Raji (cell line): ENCODE measurements around the gene TLE4.
A peak's percentile ranks its signal among the peaks of the same experiment; 100 is the strongest.

Experiments
- POLR2A ChIP-seq: IDR thresholded peaks from 2 replicates; pipeline ENCODE4 v1.6.1; 2011; ENCODE audit warnings: low read depth, low read length, control low read depth; ENCODE audit not compliant: insufficient read depth

The TLE4 gene

DNA sequence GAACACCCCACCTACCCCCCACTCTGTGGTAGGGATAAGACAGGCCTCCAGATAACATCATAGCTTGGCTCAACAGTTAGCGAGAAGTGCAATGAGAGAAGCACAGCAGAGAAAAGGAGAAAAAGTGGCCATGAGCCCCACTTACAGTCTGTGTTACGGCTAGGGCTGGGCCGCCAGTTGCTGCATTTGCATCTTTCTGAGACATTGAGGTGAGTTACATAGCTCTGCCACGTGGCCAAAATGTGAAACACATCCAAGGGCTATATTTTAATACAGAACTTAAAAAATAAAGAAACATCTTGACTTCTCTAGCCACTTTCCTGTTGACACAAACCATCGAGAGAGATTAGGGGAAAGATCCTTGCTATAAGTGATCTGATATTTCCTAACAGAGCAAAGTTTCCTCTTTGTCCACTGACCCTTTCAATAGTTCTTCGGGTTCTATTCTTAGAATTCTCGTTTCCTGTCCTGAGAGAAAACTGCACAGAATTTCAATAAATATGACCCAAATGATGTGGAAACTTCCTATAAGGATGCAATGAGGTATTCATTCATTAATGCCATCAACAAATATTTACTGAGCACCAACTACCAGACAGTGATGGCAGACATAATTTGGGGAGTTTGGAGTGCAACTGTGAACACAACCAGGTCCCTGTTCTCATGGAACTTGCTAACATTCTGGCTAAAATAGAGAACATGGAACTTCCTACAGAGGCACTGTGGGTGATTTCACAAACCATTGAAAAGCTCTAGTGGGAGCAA lies 3.2 kb upstream of the TLE4 start:
- no peak for TF ChIP-seq POLR2A

DNA sequence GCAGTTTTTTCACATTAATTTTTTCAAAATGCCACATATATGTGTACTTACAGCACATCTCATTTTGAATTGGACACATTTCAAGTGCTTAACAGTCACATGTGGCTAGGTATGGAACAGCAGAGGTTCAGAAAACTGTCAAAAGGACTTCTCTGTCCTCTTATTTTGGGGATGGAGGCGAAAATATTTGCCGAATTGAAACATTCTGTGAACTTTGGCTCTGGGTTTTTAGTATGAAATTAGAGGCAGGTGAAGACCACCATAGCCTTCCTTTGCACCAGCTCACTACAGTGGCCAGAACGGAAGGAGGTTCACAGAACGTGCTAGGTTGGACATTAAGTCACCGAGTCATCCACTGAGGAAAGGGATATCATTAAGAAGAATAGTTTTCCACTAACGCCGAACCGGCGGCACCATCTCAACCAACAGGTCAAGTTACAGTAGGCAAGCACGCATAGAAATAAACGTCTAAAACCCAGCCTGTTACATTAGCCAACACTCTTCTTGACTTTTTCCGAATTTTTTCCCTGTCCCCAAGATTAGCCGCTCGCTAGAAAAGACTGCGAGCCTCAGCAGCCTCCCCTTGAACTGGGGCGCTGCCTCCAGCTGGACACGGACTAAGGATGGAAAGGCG lies 1.8 kb upstream of the TLE4 start:
- no peak for TF ChIP-seq POLR2A

DNA sequence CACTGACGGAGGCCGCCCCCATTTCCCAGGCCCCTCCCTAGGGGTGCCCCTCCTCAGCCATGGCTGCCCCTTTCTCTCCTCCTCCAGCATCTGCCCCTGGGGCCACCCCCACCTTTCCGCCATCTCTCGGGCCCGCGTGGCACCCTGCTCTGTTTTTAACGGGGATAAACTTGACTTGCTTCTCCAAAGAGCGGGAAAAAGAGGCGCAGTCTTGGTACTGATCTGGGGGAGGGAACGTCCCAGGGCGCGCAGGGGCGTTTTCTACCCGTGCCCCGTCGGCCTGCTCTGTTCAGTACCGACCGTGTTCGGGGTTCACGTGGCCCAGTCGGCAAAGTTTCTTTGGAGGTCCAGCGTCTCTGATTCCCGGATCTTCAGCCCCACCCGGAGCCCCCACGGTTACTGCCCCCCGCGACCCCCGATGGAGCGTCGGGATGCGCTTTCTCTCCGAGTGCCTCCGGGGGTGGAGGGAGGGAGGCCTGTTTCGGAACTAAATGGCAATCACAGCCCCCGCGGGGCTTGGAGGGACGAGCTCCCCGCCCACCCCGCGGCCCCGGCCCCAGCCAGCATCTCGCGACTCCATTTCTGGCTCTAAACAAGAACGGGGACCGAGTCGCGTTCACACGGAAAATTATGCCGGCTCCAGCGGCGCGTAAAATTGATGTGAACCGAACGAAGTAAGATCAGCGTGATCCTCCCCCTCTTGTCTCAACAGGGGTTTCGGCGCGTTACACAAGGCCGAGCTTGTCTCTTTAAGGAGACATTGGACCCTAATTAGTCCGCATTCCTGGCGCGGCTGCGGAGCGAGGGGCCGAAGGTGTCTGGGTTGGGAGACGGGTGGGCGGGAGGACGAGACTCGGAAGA lies 1.1 kb upstream of the TLE4 start:
- no peak for TF ChIP-seq POLR2A

GRCh38 chr9:79572032-79572607 lies 355 bp downstream of the TLE4 start:
- TF ChIP-seq POLR2A: no peak

DNA sequence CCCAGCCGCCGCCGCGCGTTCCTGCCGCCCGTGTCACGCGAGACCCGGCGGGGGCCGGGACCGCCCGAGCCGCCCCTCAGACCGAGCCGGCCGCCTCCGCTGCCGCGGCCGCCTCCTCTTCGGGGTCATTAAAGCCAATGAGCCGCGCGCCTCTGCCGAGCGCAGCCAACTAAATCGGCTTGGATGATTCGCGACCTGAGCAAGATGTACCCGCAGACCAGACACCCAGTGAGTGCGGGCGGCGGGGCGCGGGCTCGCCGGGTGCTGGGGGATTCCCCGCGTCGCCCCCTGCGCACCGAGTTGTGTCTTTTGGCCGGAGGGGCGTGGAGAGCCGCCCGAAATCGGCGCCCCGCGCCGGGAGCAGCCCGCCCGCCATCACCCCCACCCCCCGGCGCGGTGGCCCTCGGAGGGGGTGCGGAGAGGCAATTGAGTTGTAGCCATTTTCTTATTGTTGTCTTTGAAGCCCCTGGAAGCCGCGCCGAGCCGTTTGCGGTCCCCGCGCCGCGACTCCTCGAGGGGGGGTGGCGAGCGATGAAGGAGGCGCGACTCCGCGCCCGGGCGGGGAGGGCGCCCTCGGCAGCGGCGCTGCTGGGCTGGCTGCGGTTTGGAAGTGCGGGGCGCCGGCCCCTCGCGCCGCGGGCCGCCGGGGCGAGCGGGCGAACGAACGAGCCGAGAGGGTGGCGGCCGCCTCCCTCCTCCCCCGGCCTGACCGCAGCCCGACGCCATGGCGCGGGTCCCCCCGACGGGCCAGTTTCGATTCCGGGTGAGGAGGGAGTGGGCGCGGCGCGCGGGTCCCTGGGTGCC lies 1.0 kb downstream of the TLE4 start:
- TF ChIP-seq POLR2A: 0 out of 2 replicates have a peak, but pooled peaks have one; percentile 18

DNA sequence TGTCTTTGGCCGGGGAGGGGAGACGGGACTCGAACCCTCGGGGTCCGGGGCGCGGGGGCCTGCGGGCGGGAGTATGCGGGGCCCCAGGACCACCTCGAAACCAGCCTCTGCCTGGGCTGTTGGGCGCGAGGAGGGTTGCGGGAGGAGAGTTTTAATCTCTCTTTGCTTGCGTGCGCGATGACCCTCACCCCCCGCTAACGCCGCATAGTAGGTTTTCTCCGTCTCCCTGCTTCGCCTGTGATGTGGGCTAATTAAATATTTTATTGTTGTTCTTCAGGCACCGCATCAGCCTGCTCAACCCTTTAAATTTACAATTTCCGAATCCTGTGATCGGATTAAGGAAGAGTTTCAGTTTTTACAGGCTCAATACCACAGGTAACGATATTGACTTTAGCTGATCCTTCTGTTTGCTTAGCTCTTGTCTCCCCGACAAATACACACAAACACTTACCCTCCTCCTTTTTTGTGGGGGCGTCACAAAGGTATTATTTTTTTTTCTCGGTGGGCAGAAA lies 1.7 kb downstream of the TLE4 start:
- TF ChIP-seq POLR2A: no peak

DNA sequence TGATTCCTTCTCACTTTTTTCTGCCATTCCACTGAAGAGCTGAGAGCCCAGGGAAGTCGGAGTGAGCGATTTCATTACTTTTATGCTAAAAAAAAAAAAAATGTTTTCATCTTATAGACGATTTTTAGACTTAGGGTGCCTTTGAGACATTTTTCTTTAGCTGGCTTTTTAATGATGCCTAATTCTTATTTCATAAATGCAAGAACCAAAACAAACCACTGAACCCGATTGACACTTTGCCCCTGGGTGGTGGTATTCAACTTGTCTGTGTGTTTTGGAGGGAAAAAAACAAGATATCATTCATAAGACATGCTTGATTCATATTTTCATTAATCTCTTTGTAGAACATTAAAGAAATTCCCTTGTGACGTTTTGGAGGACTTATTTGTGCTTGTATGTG lies 2.4 kb downstream of the TLE4 start:
- no peak for TF ChIP-seq POLR2A

GRCh38 chr9:79574781-79575180 lies 3.0 kb downstream of the TLE4 start:
- TF ChIP-seq POLR2A: no peak

- TF ChIP-seq POLR2A: no peak
Observed at GRCh38 chr9:79575547-79575946, 3.8 kb downstream of the TLE4 start.

DNA sequence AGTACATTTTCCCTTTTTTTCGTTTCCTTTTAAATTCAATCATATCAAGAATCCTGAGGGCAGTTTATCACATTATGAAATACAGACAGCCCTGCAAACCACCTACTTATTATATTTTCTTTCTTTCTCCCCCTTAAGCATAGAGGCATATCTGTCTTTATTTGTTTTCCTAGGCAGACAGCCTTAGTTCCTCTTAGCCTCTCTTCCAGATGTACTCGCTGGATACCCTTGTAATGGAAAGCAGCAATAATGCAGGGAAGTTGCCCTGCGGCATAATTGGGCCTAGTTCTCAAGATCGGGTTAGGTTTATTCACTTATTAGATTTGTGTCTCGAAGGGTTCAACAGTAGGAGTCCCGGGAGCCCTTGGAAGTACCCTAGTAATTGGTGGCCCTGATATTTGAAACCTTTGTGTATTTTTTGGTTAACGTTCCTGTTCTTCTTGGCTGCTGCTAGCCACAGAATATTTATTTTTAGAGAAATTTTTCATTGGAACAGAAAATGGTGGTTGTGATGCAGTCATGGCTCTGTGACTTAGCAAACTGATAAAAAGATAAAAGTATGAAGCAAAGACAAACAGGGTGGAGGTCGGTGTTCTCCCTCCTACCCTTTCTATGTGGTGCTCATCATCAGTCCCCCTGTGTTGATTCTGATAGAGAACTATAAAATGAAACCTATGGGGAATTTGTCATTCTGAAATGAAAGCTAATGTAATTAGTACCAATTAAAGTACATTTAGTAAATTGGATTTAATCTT lies 6.4 kb downstream of the TLE4 start:
- no peak for TF ChIP-seq POLR2A

- no peak for TF ChIP-seq POLR2A
Observed at GRCh38 chr9:79578891-79579290, 7.1 kb downstream of the TLE4 start.

DNA sequence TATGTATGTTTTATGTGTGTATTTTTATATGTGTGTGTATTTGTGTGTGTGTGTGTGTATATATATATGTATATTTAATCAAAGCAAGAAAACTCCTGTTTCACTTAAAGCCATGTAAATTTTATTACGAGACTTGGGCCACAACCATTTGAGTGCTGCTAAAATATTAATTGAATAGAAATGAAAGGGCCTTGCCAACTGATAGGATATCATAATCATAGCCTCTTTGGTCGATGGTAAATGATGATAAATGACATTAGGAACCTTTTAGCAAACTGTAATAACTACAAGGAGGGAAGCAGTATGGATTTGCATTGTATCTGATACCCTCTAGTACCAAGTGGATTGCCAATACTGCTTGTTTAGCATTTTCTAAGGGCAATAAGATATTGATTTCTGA lies 7.9 kb downstream of the TLE4 start:
- no peak for TF ChIP-seq POLR2A

- TF ChIP-seq POLR2A: no peak
Observed at GRCh38 chr9:79580055-79580454, 8.3 kb downstream of the TLE4 start.

GRCh38 chr9:79581388-79581787 lies 9.6 kb downstream of the TLE4 start:
- TF ChIP-seq POLR2A: no peak
